ENCODE results near the gene SDK2.
A peak's percentile ranks its signal among the peaks of the same experiment; 100 is the strongest.
"Not testable (repeated sequence)": the region's sequence is repeated elsewhere in the genome, so short reads cannot be mapped to it uniquely, and the experiment has no call there.

Gene SDK2

DNA sequence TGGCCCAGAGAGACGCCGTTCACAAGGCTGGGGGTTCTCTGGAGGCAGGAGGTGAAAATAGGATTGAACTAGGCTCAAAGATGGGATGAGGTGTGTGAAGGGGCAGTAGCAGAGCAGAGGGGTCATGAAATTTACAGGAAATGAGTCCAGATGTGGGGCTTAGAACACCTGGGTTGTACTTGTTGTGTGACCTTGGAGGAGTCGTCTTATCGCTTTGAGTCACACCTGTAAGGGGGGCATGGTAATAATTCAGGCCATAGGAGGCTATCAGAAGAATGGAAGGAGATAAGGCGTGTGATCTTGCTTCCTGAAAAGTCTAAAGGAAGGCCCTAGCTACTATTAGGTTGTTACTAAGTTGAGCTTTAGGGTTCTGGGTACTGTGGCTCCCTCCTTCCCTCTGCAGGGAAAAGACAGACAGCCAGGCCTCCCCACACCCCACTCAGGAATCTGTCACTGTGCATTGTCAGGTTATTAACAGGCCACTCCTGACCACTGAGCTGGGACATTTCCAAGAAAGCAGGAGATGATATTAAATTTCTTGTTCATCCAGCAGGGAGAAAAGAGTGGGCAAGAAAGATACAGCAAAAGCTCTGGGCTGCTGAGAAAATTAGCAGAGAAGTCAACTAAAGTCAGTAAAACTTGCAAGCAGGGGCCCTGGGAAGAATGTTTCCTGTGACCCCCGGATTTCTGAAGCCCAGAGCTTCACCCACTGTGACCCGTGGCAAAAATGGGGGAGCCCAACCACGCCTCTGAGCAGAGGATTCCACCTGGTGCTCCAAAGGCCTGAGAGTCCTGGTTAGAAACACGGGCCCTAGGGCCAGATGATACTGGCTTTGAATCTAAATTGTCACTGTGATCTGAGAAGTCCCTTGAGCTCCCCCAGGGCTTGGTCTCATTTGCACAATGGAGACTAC is 326.5 kb downstream of the SDK2 start:
- Histone ChIP-seq H3K27ac (ENCODE audit: low read length) (no peak overlapping the region), H3K4me1 (ENCODE audit: control insufficient read depth, insufficient read depth, low read length) (no peaks in the 10 kb centered on the region), H3K27me3 (ENCODE audit: control insufficient read depth, insufficient read depth, low read length) (no peaks in the 10 kb centered on the region), H3K36me3 (ENCODE audit: control insufficient read depth, insufficient read depth, low read length) (no peaks in the 10 kb centered on the region), H3K9me3 (ENCODE audit: control insufficient read depth, insufficient read depth, low read length) (no peaks in the 10 kb centered on the region), H3K4me3 (ENCODE audit: low read length) (no peak overlapping the region)
- WGBS (ENCODE audit: insufficient coverage, insufficient read length), result no CpG with 5 or more reads among the region's 9 CpGs
- no peak for DNase-seq (ENCODE audit: low read depth, low spot score)

GRCh38 chr17:73316919-73317505 is 327.2 kb downstream of the SDK2 start:
- Histone ChIP-seq H3K27me3 (ENCODE audit: control insufficient read depth, insufficient read depth, low read length) (no peaks in the 10 kb centered on the region; the same call in 1 of the 2 replicates), H3K27ac (ENCODE audit: low read length) (no peak overlapping the region), H3K9me3 (ENCODE audit: control insufficient read depth, insufficient read depth, low read length) (no peaks in the 10 kb centered on the region), H3K36me3 (ENCODE audit: control insufficient read depth, insufficient read depth, low read length) (no peaks in the 10 kb centered on the region), H3K4me3 (ENCODE audit: low read length) (no peak overlapping the region), H3K4me1 (ENCODE audit: control insufficient read depth, insufficient read depth, low read length) (peaks cover 2% of the 10 kb centered on the region; the same call in 1 of the 2 replicates)
- WGBS (ENCODE audit: insufficient coverage, insufficient read length), result no CpG with 5 or more reads among the region's 8 CpGs
- DNase-seq (ENCODE audit: low read depth, low spot score), result no peak

- no CpG with 5 or more reads among the region's 5 CpGs for WGBS (ENCODE audit: insufficient coverage, insufficient read length)
- Histone ChIP-seq H3K9me3 (ENCODE audit: control insufficient read depth, insufficient read depth, low read length) (no peaks in the 10 kb centered on the region), H3K4me1 (ENCODE audit: control insufficient read depth, insufficient read depth, low read length) (peaks cover 2% of the 10 kb centered on the region; the same call in 1 of the 2 replicates), H3K36me3 (ENCODE audit: control insufficient read depth, insufficient read depth, low read length) (no peaks in the 10 kb centered on the region), H3K27me3 (ENCODE audit: control insufficient read depth, insufficient read depth, low read length) (no peaks in the 10 kb centered on the region; the same call in 1 of the 2 replicates), H3K27ac (ENCODE audit: low read length) (no peak overlapping the region), H3K4me3 (ENCODE audit: low read length) (no peak overlapping the region)
- DNase-seq (ENCODE audit: low read depth, low spot score), result no peak
Observed at GRCh38 chr17:73315471-73315870, 328.8 kb downstream of the SDK2 start.

- WGBS (ENCODE audit: insufficient coverage, insufficient read length), result no CpG with 5 or more reads among the region's 8 CpGs
- Histone ChIP-seq H3K4me1 (ENCODE audit: control insufficient read depth, insufficient read depth, low read length) (peaks cover 4% of the 10 kb centered on the region; the same call in 1 of the 2 replicates), H3K4me3 (ENCODE audit: low read length) (no peak overlapping the region)
Observed at GRCh38 chr17:73313526-73314127, 330.6 kb downstream of the SDK2 start.

GRCh38 chr17:73312887-73313286 is 331.4 kb downstream of the SDK2 start:
- WGBS (ENCODE audit: insufficient coverage, insufficient read length), result no CpG with 5 or more reads among the region's 11 CpGs
- not testable (repeated sequence) for H3K27me3 ChIP-seq (ENCODE audit: control insufficient read depth, insufficient read depth, low read length); H3K9me3 ChIP-seq (ENCODE audit: control insufficient read depth, insufficient read depth, low read length); H3K4me1 ChIP-seq (ENCODE audit: control insufficient read depth, insufficient read depth, low read length); H3K36me3 ChIP-seq (ENCODE audit: control insufficient read depth, insufficient read depth, low read length); DNase-seq (ENCODE audit: low read depth, low spot score); H3K4me3 ChIP-seq (ENCODE audit: low read length); H3K27ac ChIP-seq (ENCODE audit: low read length)

More at GRCh38 chr17:73313526-73314127, 330.6 kb downstream of the SDK2 start:
- Histone ChIP-seq H3K9me3 (ENCODE audit: control insufficient read depth, insufficient read depth, low read length) (no peaks in the 10 kb centered on the region), H3K27me3 (ENCODE audit: control insufficient read depth, insufficient read depth, low read length) (no peaks in the 10 kb centered on the region; the same call in 1 of the 2 replicates), H3K27ac (ENCODE audit: low read length) (no peak overlapping the region), H3K36me3 (ENCODE audit: control insufficient read depth, insufficient read depth, low read length) (no peaks in the 10 kb centered on the region)
- no peak for DNase-seq (ENCODE audit: low read depth, low spot score)

GRCh38 chr17:73311781-73312641 is 332.2 kb downstream of the SDK2 start, which contains the start of gene CDC42EP4:
TSS of gene CDC42EP4 (minus strand) at chr17:73312001. CDS start at chr17:73286500, 25,501 bp downstream.
- peak within 1 kb of the TSS; percentile 80 for H3K4me3 ChIP-seq (ENCODE audit: low read length)
- no peaks in the 10 kb centered on the region for H3K36me3 ChIP-seq (ENCODE audit: control insufficient read depth, insufficient read depth, low read length)
- H3K27ac ChIP-seq (ENCODE audit: low read length), result no peak within 1 kb of the TSS
- WGBS (ENCODE audit: insufficient coverage, insufficient read length), result no CpG with 5 or more reads among the region's 71 CpGs
- no peaks in the 10 kb centered on the region; the same call in 1 of the 2 replicates for H3K27me3 ChIP-seq (ENCODE audit: control insufficient read depth, insufficient read depth, low read length)
- H3K4me1 ChIP-seq (ENCODE audit: control insufficient read depth, insufficient read depth, low read length), result peaks cover 6% of the 10 kb centered on the region; the same call in 1 of the 2 replicates
- DNase-seq (ENCODE audit: low read depth, low spot score), result peak; percentile 68
- no peaks in the 10 kb centered on the region for H3K9me3 ChIP-seq (ENCODE audit: control insufficient read depth, insufficient read depth, low read length)

DNA sequence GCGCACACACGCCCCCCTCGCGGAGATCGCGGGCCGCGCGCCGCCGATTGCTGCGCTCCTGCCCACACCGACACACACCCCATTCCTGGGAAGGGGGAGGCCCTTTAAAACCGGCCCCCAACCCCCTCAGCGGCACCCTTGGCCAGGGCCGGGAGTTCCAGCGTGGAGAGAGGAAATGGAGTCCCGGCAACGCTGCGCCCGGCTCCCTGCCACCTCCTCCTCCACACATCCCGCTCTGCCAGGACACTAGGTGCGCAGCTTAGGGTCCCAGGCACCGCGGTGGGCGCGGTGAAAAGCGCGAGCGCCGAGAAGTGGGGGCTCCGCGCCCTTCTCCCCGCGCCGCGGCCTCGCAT is 332.8 kb downstream of the SDK2 start:
- no peak overlapping the region for H3K27ac ChIP-seq (ENCODE audit: low read length)
- no CpG with 5 or more reads among the region's 38 CpGs for WGBS (ENCODE audit: insufficient coverage, insufficient read length)
- peak overlapping the region; percentile 80 for H3K4me3 ChIP-seq (ENCODE audit: low read length)
- no peaks in the 10 kb centered on the region for H3K36me3 ChIP-seq (ENCODE audit: control insufficient read depth, insufficient read depth, low read length)
- no peaks in the 10 kb centered on the region; the same call in 1 of the 2 replicates for H3K27me3 ChIP-seq (ENCODE audit: control insufficient read depth, insufficient read depth, low read length)
- no peak for DNase-seq (ENCODE audit: low read depth, low spot score)
- peaks cover 6% of the 10 kb centered on the region; the same call in 1 of the 2 replicates for H3K4me1 ChIP-seq (ENCODE audit: control insufficient read depth, insufficient read depth, low read length)
- no peaks in the 10 kb centered on the region for H3K9me3 ChIP-seq (ENCODE audit: control insufficient read depth, insufficient read depth, low read length)

GRCh38 chr17:73309727-73310596 is 334.3 kb downstream of the SDK2 start:
- WGBS (ENCODE audit: insufficient coverage, insufficient read length), result no CpG with 5 or more reads among the region's 21 CpGs
- H3K27ac ChIP-seq (ENCODE audit: low read length), result no peak overlapping the region

GRCh38 chr17:73308959-73309358 is 335.3 kb downstream of the SDK2 start:
- H3K4me3 ChIP-seq (ENCODE audit: low read length); H3K27me3 ChIP-seq (ENCODE audit: control insufficient read depth, insufficient read depth, low read length); H3K9me3 ChIP-seq (ENCODE audit: control insufficient read depth, insufficient read depth, low read length); H3K27ac ChIP-seq (ENCODE audit: low read length); H3K36me3 ChIP-seq (ENCODE audit: control insufficient read depth, insufficient read depth, low read length); DNase-seq (ENCODE audit: low read depth, low spot score): not testable (repeated sequence)
- H3K4me1 ChIP-seq (ENCODE audit: control insufficient read depth, insufficient read depth, low read length), result peaks cover 12% of the 10 kb centered on the region; the same call in 1 of the 2 replicates
- no CpG with 5 or more reads among the region's 5 CpGs for WGBS (ENCODE audit: insufficient coverage, insufficient read length)

More at GRCh38 chr17:73309727-73310596, 334.3 kb downstream of the SDK2 start:
- Histone ChIP-seq H3K4me3 (ENCODE audit: low read length) (peak overlapping the region; percentile 80; the same call in 1 of the 2 replicates), H3K9me3 (ENCODE audit: control insufficient read depth, insufficient read depth, low read length) (no peaks in the 10 kb centered on the region), H3K27me3 (ENCODE audit: control insufficient read depth, insufficient read depth, low read length) (no peaks in the 10 kb centered on the region; the same call in 1 of the 2 replicates), H3K4me1 (ENCODE audit: control insufficient read depth, insufficient read depth, low read length) (peaks cover 10% of the 10 kb centered on the region; the same call in 1 of the 2 replicates), H3K36me3 (ENCODE audit: control insufficient read depth, insufficient read depth, low read length) (no peaks in the 10 kb centered on the region)
- no peak for DNase-seq (ENCODE audit: low read depth, low spot score)
